K562 (cell line): ENCODE measurements around the gene CLIP1. TPM values are rescaled to one million over a fixed set of nuclear protein-coding genes. Genes with fewer than 3 reads are reported as not detected.

Source experiments
- GTF2F1 ChIP-seq: IDR thresholded peaks from 2 replicates; pipeline ENCODE4 v1.6.1; 2011; ENCODE audit warnings: low read depth, low read length, improper control_type of control experiment
- polyA plus RNA-seq, 8 experiments: library from polyadenylated mRNA; depleted of rRNA in 4 of 8; stranded (reverse) in 5 of 8; unstranded in 3 of 8; fragments of >200 nt; fragmentation: Nextera tagmentation in 2 of 8; fragmentation: Illumina TruSeq in 1 of 8; extraction: Ambion mirVana in 2 of 8; extraction: Trizol in 1 of 8; gene quantifications; 2 replicates each; pipeline versions ENCODE4 v1.2.1 to v1.2.3, GENCODE V29; 2011 to 2014; ENCODE audit warnings: inconsistent platforms in 1 of 8, missing spikeins in 1 of 8
- total RNA-seq, 7 experiments: library from RNA; depleted of rRNA in 6 of 7; stranded (reverse); fragments of >200 nt in 6 of 7; fragmentation: Illumina TruSeq in 2 of 7; extraction: Trizol in 2 of 7; gene quantifications; 2 replicates each; pipeline versions ENCODE4 v1.2.1 to v1.2.3, GENCODE V29; 2011 to 2021; ENCODE audit warnings: low replicate concordance in 1 of 7
- TF ChIP-seq, protein P1 (sequence below): fragments of 450-650 bp; IDR thresholded peaks from 2 replicates; pipeline ENCODE4 v1.6.1; 2016; ENCODE audit warnings: mild to moderate bottlenecking, moderate library complexity
- TF ChIP-seq, protein P2 (sequence below): fragments of 450-650 bp; formaldehyde crosslinking; IDR thresholded peaks from 2 replicates; pipeline ENCODE4 v1.4.0; 2020; ENCODE audit warnings: mild to moderate bottlenecking, moderate library complexity

Gene CLIP1
- total and polyA plus RNA-seq, 9 of the 15 experiments (the other 6 are each of a cell fraction or from before 2014, with no cell fraction given) = 5.8 to 33.9 (median 27.6) TPM

DNA sequence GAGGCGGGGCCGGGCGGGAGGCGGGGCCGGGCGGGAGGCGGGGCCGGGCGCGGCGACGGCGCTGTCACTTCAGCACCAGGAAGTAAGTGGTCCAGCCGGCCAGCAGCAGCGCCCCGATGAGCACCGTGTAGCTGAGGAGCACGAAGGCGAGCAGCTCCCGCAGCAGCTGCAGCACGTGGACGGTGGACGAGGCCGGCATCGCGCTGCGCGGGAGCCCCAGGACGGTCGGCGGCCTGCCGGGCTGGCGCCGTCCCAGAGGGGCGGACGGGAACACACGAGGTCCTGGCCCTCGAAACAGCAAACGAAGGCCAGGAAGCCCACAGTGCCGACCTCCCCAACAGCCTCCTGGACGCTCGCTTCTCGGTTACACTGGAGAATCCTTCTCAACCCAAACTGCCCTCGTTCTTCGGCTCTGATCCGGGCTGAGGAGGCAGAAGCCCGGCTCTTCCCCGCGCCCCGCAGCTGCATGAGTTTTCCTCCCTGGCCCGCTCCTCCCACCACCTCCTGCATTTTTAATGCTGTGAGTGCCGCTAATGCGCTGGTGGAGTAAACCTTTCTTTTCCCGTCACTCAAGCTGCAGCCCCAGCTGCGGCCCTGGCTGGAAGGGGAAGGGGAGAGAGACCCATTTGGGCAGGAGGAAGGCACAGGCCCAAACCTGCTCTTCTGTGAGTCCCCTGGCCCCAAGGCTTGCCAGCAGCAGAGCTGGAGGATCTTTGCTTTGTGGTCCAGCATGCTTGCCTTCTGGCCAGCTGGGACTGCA is 195.9 kb downstream of the CLIP1 start (continued):
- TF ChIP-seq, protein P1, sequence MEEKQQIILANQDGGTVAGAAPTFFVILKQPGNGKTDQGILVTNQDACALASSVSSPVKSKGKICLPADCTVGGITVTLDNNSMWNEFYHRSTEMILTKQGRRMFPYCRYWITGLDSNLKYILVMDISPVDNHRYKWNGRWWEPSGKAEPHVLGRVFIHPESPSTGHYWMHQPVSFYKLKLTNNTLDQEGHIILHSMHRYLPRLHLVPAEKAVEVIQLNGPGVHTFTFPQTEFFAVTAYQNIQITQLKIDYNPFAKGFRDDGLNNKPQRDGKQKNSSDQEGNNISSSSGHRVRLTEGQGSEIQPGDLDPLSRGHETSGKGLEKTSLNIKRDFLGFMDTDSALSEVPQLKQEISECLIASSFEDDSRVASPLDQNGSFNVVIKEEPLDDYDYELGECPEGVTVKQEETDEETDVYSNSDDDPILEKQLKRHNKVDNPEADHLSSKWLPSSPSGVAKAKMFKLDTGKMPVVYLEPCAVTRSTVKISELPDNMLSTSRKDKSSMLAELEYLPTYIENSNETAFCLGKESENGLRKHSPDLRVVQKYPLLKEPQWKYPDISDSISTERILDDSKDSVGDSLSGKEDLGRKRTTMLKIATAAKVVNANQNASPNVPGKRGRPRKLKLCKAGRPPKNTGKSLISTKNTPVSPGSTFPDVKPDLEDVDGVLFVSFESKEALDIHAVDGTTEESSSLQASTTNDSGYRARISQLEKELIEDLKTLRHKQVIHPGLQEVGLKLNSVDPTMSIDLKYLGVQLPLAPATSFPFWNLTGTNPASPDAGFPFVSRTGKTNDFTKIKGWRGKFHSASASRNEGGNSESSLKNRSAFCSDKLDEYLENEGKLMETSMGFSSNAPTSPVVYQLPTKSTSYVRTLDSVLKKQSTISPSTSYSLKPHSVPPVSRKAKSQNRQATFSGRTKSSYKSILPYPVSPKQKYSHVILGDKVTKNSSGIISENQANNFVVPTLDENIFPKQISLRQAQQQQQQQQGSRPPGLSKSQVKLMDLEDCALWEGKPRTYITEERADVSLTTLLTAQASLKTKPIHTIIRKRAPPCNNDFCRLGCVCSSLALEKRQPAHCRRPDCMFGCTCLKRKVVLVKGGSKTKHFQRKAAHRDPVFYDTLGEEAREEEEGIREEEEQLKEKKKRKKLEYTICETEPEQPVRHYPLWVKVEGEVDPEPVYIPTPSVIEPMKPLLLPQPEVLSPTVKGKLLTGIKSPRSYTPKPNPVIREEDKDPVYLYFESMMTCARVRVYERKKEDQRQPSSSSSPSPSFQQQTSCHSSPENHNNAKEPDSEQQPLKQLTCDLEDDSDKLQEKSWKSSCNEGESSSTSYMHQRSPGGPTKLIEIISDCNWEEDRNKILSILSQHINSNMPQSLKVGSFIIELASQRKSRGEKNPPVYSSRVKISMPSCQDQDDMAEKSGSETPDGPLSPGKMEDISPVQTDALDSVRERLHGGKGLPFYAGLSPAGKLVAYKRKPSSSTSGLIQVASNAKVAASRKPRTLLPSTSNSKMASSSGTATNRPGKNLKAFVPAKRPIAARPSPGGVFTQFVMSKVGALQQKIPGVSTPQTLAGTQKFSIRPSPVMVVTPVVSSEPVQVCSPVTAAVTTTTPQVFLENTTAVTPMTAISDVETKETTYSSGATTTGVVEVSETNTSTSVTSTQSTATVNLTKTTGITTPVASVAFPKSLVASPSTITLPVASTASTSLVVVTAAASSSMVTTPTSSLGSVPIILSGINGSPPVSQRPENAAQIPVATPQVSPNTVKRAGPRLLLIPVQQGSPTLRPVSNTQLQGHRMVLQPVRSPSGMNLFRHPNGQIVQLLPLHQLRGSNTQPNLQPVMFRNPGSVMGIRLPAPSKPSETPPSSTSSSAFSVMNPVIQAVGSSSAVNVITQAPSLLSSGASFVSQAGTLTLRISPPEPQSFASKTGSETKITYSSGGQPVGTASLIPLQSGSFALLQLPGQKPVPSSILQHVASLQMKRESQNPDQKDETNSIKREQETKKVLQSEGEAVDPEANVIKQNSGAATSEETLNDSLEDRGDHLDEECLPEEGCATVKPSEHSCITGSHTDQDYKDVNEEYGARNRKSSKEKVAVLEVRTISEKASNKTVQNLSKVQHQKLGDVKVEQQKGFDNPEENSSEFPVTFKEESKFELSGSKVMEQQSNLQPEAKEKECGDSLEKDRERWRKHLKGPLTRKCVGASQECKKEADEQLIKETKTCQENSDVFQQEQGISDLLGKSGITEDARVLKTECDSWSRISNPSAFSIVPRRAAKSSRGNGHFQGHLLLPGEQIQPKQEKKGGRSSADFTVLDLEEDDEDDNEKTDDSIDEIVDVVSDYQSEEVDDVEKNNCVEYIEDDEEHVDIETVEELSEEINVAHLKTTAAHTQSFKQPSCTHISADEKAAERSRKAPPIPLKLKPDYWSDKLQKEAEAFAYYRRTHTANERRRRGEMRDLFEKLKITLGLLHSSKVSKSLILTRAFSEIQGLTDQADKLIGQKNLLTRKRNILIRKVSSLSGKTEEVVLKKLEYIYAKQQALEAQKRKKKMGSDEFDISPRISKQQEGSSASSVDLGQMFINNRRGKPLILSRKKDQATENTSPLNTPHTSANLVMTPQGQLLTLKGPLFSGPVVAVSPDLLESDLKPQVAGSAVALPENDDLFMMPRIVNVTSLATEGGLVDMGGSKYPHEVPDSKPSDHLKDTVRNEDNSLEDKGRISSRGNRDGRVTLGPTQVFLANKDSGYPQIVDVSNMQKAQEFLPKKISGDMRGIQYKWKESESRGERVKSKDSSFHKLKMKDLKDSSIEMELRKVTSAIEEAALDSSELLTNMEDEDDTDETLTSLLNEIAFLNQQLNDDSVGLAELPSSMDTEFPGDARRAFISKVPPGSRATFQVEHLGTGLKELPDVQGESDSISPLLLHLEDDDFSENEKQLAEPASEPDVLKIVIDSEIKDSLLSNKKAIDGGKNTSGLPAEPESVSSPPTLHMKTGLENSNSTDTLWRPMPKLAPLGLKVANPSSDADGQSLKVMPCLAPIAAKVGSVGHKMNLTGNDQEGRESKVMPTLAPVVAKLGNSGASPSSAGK = peak; percentile 100
- TF ChIP-seq GTF2F1 = no peak; the same call in 1 of the 2 replicates
- TF ChIP-seq, protein P2, sequence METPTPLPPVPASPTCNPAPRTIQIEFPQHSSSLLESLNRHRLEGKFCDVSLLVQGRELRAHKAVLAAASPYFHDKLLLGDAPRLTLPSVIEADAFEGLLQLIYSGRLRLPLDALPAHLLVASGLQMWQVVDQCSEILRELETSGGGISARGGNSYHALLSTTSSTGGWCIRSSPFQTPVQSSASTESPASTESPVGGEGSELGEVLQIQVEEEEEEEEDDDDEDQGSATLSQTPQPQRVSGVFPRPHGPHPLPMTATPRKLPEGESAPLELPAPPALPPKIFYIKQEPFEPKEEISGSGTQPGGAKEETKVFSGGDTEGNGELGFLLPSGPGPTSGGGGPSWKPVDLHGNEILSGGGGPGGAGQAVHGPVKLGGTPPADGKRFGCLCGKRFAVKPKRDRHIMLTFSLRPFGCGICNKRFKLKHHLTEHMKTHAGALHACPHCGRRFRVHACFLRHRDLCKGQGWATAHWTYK (CRISPR knock-in tag) = peak; percentile 82
